ENCODE measurements around the gene ADA.

Gene ADA

DNA sequence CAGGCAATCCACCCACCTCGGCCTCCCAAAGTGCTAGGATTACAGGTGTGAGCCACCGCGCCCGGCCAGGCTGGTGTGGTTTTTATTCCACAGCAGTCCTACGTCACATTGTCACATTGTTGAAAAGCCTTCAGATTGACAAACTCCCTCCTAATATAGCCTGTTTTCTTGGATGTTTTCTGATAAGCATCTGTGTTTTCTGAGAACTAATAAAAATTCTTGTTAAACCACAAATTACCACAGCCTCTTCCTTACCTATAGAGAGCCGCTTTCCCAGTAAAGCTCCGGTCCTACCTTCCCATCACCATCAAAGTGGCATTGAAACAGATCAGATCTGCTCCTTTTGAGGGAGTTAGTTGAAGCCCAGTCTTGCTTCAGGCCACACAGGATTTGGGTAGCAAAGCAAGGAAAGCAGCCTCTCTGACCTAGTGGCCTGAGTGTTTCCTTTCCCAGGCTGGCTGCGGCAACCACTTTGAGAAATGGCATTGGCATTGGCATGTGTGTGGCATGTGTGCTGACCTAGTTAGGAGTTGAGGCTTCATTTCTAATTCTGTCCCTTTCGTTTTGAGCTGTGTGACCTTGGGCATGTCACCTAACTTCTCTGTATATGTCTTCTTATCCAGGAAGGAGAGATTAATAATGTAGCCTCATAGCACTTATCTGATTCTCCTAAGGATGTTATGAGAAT lies 70.8 kb downstream of the ADA start:
- no peak for DNase-seq (ENCODE audit: low read depth)

GRCh38 chr20:44579313-44580081 lies 72.0 kb downstream of the ADA start:
- DNase-seq (ENCODE audit: low read depth) = no peak

DNA sequence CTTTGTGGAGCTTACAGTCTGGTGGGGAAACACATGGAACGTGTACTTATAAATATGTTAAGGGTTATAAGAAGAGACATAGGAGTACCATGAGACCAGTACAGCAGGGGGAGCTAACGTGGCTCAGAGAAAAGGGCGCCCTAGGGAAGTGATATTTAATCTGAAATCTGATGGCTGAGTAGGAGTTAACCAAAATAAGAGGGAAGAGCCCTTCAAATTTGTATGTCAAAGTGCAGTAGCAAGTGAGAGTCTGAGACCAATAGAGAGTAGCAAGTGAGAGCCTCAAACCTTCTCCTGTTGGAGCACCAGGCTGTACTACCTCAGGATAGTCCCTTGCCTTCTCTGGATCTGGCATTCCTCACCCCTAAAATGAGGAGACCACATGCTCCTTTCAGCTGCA lies 75.2 kb downstream of the ADA start:
- no peak for DNase-seq (ENCODE audit: low read depth)

DNA sequence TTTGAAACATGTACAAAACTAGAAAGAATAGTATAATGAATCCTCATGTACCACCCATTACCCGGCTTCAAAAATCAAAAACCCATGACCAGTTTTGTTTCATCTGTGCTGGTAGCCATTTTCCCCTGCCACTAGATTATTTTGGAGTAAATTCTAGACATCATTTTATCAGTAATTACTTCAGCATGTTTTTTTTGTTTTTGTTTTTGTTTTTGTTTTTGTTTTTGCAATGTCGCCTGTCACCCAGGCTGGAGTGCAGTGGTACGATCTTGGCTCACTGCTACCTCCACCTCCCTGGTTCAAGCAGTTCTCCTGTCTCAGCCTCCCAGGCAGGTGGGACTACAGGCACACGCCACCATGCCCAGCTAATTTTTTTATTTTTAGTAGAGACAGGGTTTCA lies 77.1 kb downstream of the ADA start:
- DNase-seq (ENCODE audit: low read depth) = no peak

- no peak for DNase-seq (ENCODE audit: low read depth)
Observed at GRCh38 chr20:44573501-44573869, 78.0 kb downstream of the ADA start.

GRCh38 chr20:44572551-44573500 lies 78.7 kb downstream of the ADA start:
- DNase-seq (ENCODE audit: low read depth) = no peak

DNA sequence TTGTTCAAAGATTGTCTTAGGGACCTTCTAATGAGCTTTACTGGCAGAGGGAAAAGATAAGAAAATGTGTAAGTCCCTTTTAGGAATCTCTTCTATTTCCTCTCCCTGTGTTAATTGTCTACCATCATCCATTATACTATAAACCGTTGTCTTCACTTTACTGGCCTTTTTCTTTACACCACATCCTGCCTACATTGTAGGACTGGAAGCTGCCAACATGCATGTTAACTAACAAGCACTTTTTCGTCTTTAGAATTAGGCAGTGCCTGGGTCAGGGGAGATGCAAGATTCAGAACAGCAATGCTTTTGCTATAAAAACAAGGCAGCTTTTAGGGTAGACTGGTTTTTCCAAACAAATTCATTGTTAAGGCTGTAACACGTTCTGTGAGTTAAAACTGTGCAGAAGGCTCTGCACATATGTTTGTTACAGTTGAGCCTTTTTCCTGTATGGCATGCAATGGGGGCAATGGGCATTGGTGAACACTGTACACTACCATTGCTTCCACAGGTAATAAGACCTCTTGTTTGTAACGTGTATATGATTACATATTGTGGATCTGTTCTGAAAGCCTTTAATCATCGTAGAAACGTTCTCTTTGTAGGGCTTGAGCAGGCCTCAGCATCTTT lies 80.0 kb downstream of the ADA start:
- DNase-seq (ENCODE audit: low read depth) = no peak

DNA sequence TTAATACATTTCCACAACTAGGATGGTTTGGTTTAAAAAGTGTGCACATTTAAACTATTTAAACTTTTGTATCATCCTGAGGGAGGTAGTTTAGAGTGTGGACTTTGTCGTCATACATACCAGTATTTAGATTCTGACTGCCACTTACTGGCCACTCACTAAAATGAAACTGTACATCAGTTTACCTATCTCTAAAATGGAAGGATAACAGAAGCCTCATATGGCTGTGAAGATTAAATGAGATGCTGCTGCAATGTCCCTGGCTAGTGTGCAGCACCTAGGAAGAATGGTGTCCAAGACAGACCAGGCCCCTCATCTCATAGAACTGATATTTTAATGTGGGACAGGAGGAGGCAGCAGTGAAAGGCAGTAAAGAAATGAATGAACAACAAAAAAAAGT lies 81.1 kb downstream of the ADA start:
- no peak for DNase-seq (ENCODE audit: low read depth)

Measured in stimulated activated CD8-positive, alpha-beta memory T cell treated with anti-CD3 and anti-CD28 coated beads, Interleukin-15, amount 100 ng/mL, for 1 hour (primary cell).